Measurements from ENCODE around the gene MEMO1.
"Not testable (repeated sequence)": the region's sequence is repeated elsewhere in the genome, so short reads cannot be mapped to it uniquely, and the experiment has no call there.

MEMO1 gene

GRCh38 chr2:31962757-31963361, 47.9 kb downstream of the MEMO1 start:
- no peak for TF ChIP-seq CTCF (IDR thresholded peaks at IDR 0.05; ENCODE audit: low read depth, low read length)
- in situ Hi-C loops (cut with HindIII; ENCODE audit: low sequenced_read_pairs), result no loop called here
- DNase-seq (ENCODE audit: low read depth, low spot score), result no peak
- no peak overlapping the region for H3K4me3 ChIP-seq (ENCODE audit: low read depth, low read length)

DNA sequence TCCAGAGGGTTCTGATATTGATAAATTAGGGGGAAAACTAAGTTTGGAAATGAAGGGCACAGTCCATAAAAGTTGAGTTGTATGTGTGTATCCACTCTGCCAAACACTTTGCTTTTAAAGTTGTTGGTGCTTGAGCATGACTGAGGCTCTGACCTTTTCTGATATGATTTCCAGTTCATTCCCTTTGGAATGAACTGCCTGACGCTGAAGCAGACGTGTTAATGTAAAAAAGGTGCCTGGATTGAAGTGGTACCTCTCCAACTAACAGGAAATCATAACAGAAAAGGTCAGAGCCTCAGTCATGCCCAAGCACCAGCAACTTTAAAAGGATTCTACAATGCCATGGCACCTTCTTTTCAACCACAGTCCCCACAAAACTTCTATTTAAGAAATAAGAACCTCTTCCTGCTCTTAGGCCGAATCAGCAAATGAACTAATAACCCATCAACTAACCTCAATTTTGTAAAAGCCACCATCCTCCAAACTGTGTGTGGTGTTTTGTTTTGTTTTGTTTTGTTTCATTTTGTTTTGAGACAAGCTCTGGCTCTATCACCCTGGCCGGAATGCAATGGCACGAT, 52.6 kb downstream of the MEMO1 start:
- in situ Hi-C loops (cut with HindIII; ENCODE audit: low sequenced_read_pairs), result no loop called here
- TF ChIP-seq CTCF (IDR thresholded peaks at IDR 0.05; ENCODE audit: low read depth, low read length), result no peak
- DNase-seq (ENCODE audit: low read depth, low spot score), result no peak
- no peak overlapping the region for H3K4me3 ChIP-seq (ENCODE audit: low read depth, low read length)

GRCh38 chr2:31957354-31958139, 53.3 kb downstream of the MEMO1 start:
- H3K4me3 ChIP-seq (ENCODE audit: low read depth, low read length), result no peak overlapping the region
- in situ Hi-C loops (cut with HindIII; ENCODE audit: low sequenced_read_pairs), result no loop called here
- no peak for DNase-seq (ENCODE audit: low read depth, low spot score)
- no peak for TF ChIP-seq CTCF (IDR thresholded peaks at IDR 0.05; ENCODE audit: low read depth, low read length)

DNA sequence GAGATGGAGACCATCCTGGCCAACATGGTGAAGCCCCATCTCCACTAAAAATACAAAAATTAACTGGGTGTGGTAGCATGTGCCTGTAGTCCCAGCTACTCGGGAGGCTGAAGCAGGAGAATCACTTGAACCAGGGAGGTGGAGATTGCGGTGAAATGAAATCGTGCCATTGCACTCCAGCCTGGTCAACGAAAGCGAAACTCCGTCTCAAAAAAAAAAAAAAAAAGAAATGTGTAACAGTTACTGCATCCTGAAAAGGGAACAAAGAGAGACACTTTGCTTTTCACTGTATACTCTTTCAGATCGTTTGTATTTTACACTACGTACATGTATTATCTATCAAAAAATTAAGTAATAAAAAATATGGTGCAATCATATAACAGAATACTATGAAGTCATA, 53.9 kb downstream of the MEMO1 start:
- H3K4me3 ChIP-seq (ENCODE audit: low read depth, low read length); DNase-seq (ENCODE audit: low read depth, low spot score); in situ Hi-C loops (cut with HindIII; ENCODE audit: low sequenced_read_pairs): not testable (repeated sequence)

- in situ Hi-C loops (cut with HindIII; ENCODE audit: low sequenced_read_pairs), result no loop called here
These were observed 54.5 kb downstream of the MEMO1 start for GRCh38 chr2:31956312-31956711.

GRCh38 chr2:31953095-31953494, 57.7 kb downstream of the MEMO1 start:
- DNase-seq (ENCODE audit: low read depth, low spot score); H3K4me3 ChIP-seq (ENCODE audit: low read depth, low read length); in situ Hi-C loops (cut with HindIII; ENCODE audit: low sequenced_read_pairs): not testable (repeated sequence)

More at GRCh38 chr2:31956312-31956711, 54.5 kb downstream of the MEMO1 start:
- DNase-seq (ENCODE audit: low read depth, low spot score), result no peak
- H3K4me3 ChIP-seq (ENCODE audit: low read depth, low read length), result no peak overlapping the region
- no peak for TF ChIP-seq CTCF (IDR thresholded peaks at IDR 0.05; ENCODE audit: low read depth, low read length)

- TF ChIP-seq CTCF (IDR thresholded peaks at IDR 0.05; ENCODE audit: low read depth, low read length), result no peak
- no peak for DNase-seq (ENCODE audit: low read depth, low spot score)
- no peak overlapping the region for H3K4me3 ChIP-seq (ENCODE audit: low read depth, low read length)
- in situ Hi-C loops (cut with HindIII; ENCODE audit: low sequenced_read_pairs), result no loop called here
These were observed 59.8 kb downstream of the MEMO1 start for GRCh38 chr2:31950946-31951562.
